HG03439 (cell line): ENCODE data around the gene ACRBP.

Experiments used
- ATAC-seq: cut with Tn5 transposase; IDR thresholded peaks from one replicate; pipeline ENCODE4 v1.9.1; 2021; ENCODE audit warnings: mild to moderate bottlenecking, moderate library complexity; ENCODE audit not compliant: unreplicated experiment

The ACRBP gene

GRCh38 chr12:6647083-6647604, at the start of gene ACRBP:
Gene ACRBP, minus strand, starts transcription at chr12:6647432. Its CDS starts 66 bp downstream, at chr12:6647366.
- ATAC-seq, result no peak

- no peak for ATAC-seq
Observed at GRCh38 chr12:6695313-6696045, 48.2 kb upstream of the ACRBP start.

- no peak for ATAC-seq
Observed at GRCh38 chr12:6694701-6695100, 47.5 kb upstream of the ACRBP start.

- ATAC-seq, result no peak
Observed at GRCh38 chr12:6693832-6694355, 46.7 kb upstream of the ACRBP start.

- no peak for ATAC-seq
Observed at GRCh38 chr12:6692888-6693287, 45.7 kb upstream of the ACRBP start.

- ATAC-seq, result no peak
Observed at GRCh38 chr12:6691473-6691872, 44.2 kb upstream of the ACRBP start.

- ATAC-seq, result peak; percentile 82
Observed at GRCh38 chr12:6688999-6689882, 42.0 kb upstream of the ACRBP start, which contains the start of gene ZNF384. Gene ZNF384, minus strand, starts transcription at chr12:6689375. Its CDS starts 9,855 bp downstream, at chr12:6679520.

- peak; percentile 11 for ATAC-seq
Observed at GRCh38 chr12:6688543-6688998, 41.3 kb upstream of the ACRBP start.

- no peak for ATAC-seq
Observed at GRCh38 chr12:6685814-6686213, 38.6 kb upstream of the ACRBP start.

GRCh38 chr12:6684609-6685008, 37.4 kb upstream of the ACRBP start:
- no peak for ATAC-seq

- ATAC-seq, result no peak
Observed at GRCh38 chr12:6676962-6677361, 29.7 kb upstream of the ACRBP start.

GRCh38 chr12:6672143-6672542, 24.9 kb upstream of the ACRBP start:
- ATAC-seq, result no peak

- no peak for ATAC-seq
Observed at GRCh38 chr12:6667559-6668210, 20.5 kb upstream of the ACRBP start.

- no peak for ATAC-seq
Observed at GRCh38 chr12:6666211-6666610, 19.0 kb upstream of the ACRBP start.

GRCh38 chr12:6664902-6665301, 17.7 kb upstream of the ACRBP start:
- no peak for ATAC-seq

- peak; percentile 95 for ATAC-seq
Observed at GRCh38 chr12:6662906-6663742, 15.9 kb upstream of the ACRBP start, which contains the start of gene ING4. Gene ING4, minus strand, starts transcription at chr12:6663119. Its CDS starts 18 bp downstream, at chr12:6663101.

GRCh38 chr12:6662602-6662905, 15.3 kb upstream of the ACRBP start:
- no peak for ATAC-seq

- ATAC-seq, result no peak
Observed at GRCh38 chr12:6653987-6654386, 6.8 kb upstream of the ACRBP start.

GRCh38 chr12:6653342-6653741, 6.1 kb upstream of the ACRBP start:
- no peak for ATAC-seq

- ATAC-seq, result no peak
Observed at GRCh38 chr12:6652391-6652790, 5.2 kb upstream of the ACRBP start.
